Measurements from ENCODE around the gene MRPL42.

MRPL42 gene

GRCh38 chr12:93434256-93434865 lies 33.0 kb upstream of the MRPL42 start:
- Histone ChIP-seq H3K27me3 (replicated peaks) (no peaks in the 10 kb centered on the region), H3K4me3 (ENCODE audit: low read depth, low read length) (no peak overlapping the region)
- no peak for DNase-seq

GRCh38 chr12:93438266-93439050 lies 28.9 kb upstream of the MRPL42 start:
- no peak overlapping the region for H3K27ac ChIP-seq
- H3K36me3 ChIP-seq (replicated peaks), result peaks cover 5% of the 10 kb centered on the region
- no peak for TF ChIP-seq CTCF (IDR thresholded peaks at IDR 0.05; ENCODE audit: low read depth, low read length, missing control alignments)
- H3K27me3 ChIP-seq (replicated peaks), result no peaks in the 10 kb centered on the region
- DNase-seq, result no peak
- in situ Hi-C loops (cut with HindIII; ENCODE audit: low pct_ligation_motif_present, low sequenced_read_pairs), result no loop called here
- no peak overlapping the region for H3K4me3 ChIP-seq (ENCODE audit: low read depth, low read length)

More at GRCh38 chr12:93434256-93434865, 33.0 kb upstream of the MRPL42 start:
- Histone ChIP-seq H3K36me3 (replicated peaks) (no peaks in the 10 kb centered on the region), H3K27ac (no peak overlapping the region)
- no peak for TF ChIP-seq CTCF (IDR thresholded peaks at IDR 0.05; ENCODE audit: low read depth, low read length, missing control alignments)
- in situ Hi-C loops (cut with HindIII; ENCODE audit: low pct_ligation_motif_present, low sequenced_read_pairs), result no loop called here

GRCh38 chr12:93440043-93440835 lies 27.1 kb upstream of the MRPL42 start:
- peaks cover 5% of the 10 kb centered on the region for H3K36me3 ChIP-seq (replicated peaks)
- in situ Hi-C loops (cut with HindIII; ENCODE audit: low pct_ligation_motif_present, low sequenced_read_pairs), result no loop called here
- no peak for DNase-seq
- peak overlapping the region; percentile 79 for H3K4me3 ChIP-seq (ENCODE audit: low read depth, low read length)
- H3K27me3 ChIP-seq (replicated peaks), result no peaks in the 10 kb centered on the region
- no peak for TF ChIP-seq CTCF (IDR thresholded peaks at IDR 0.05; ENCODE audit: low read depth, low read length, missing control alignments)
- H3K27ac ChIP-seq, result peak overlapping the region; percentile 89

GRCh38 chr12:93441081-93441616 lies 26.2 kb upstream of the MRPL42 start:
- Histone ChIP-seq H3K36me3 (replicated peaks) (peaks cover 5% of the 10 kb centered on the region), H3K27me3 (replicated peaks) (no peaks in the 10 kb centered on the region), H3K27ac (peak overlapping the region; percentile 89), H3K4me3 (ENCODE audit: low read depth, low read length) (peak overlapping the region; percentile 79)
- DNase-seq, result no peak
- no peak for TF ChIP-seq CTCF (IDR thresholded peaks at IDR 0.05; ENCODE audit: low read depth, low read length, missing control alignments)
- in situ Hi-C loops (cut with HindIII; ENCODE audit: low pct_ligation_motif_present, low sequenced_read_pairs), result no loop called here

GRCh38 chr12:93441617-93442410 lies 25.5 kb upstream of the MRPL42 start, which contains the start of gene UBE2N:
UBE2N (minus strand) TSS chr12:93441947; CDS start chr12:93441884, 63 bp downstream.
- peak within 1 kb of the TSS; percentile 79 for H3K4me3 ChIP-seq (ENCODE audit: low read depth, low read length)
- H3K27me3 ChIP-seq (replicated peaks), result no peaks in the 10 kb centered on the region
- peak; percentile 91 for DNase-seq
- H3K27ac ChIP-seq, result peak within 1 kb of the TSS; percentile 89
- in situ Hi-C loops (cut with HindIII; ENCODE audit: low pct_ligation_motif_present, low sequenced_read_pairs), result no loop called here
- peaks cover 5% of the 10 kb centered on the region for H3K36me3 ChIP-seq (replicated peaks)
- TF ChIP-seq CTCF (IDR thresholded peaks at IDR 0.05; ENCODE audit: low read depth, low read length, missing control alignments), result no peak
